Thymus (tissue), 11 donors: ENCODE measurements around the gene HECTD4. TPM values are rescaled to one million over a fixed set of nuclear protein-coding genes. Genes with fewer than 3 reads are reported as not detected.
"Not testable (repeated sequence)": the region's sequence is repeated elsewhere in the genome, so short reads cannot be mapped to it uniquely, and the experiment has no call there.

Experiments used
- DNase-seq, 9 donors: peaks; one replicate each; pipeline ENCODE4 v3.0.0-alpha.2; 2013; ENCODE audit warnings: low spot score in 9 of 9, low read depth in 6 of 9, missing footprints in 1 of 9
- H3K27ac ChIP-seq, 2 donors: one replicate each; pipeline ENCODE4 v1.5.1; 2013; ENCODE audit warnings: control low read depth in 1 of 2, low read depth in 1 of 2, low read length in 1 of 2, mild to moderate bottlenecking in 1 of 2, moderate library complexity in 1 of 2
- H3K27me3 ChIP-seq, 2 donors: one replicate each; pipeline ENCODE4 v1.5.1; 2013; ENCODE audit warnings: low read length in 1 of 2; ENCODE audit not compliant: control insufficient read depth in 2 of 2, insufficient read depth in 1 of 2
- H3K36me3 ChIP-seq, 2 donors: one replicate each; pipeline ENCODE4 v1.5.1; 2013; ENCODE audit warnings: low read length in 1 of 2, mild to moderate bottlenecking in 1 of 2, moderate library complexity in 1 of 2; ENCODE audit not compliant: control insufficient read depth in 2 of 2, insufficient read depth in 2 of 2
- H3K4me1 ChIP-seq, 2 donors: one replicate each; pipeline ENCODE4 v1.5.1; 2013; ENCODE audit warnings: low read length in 2 of 2; ENCODE audit not compliant: control insufficient read depth in 2 of 2, insufficient read depth in 2 of 2
- H3K4me3 ChIP-seq, 2 donors: one replicate each; pipeline ENCODE4 v1.5.1; 2013; ENCODE audit warnings: low read length in 2 of 2, control low read depth in 1 of 2, mild to moderate bottlenecking in 1 of 2
- H3K9me3 ChIP-seq, 2 donors: one replicate each; pipeline ENCODE4 v1.5.1; 2013; ENCODE audit warnings: low read length in 1 of 2, mild to moderate bottlenecking in 1 of 2; ENCODE audit not compliant: control insufficient read depth in 2 of 2, insufficient read depth in 1 of 2
- WGBS: extraction: QIAGEN DNeasy Blood & Tissue Kit; methylation state at CpG from one replicate; pipeline ENCODE4 v1.1.7; 2013; 5-methylcytosine and 5-hydroxymethylcytosine counted together
- polyA plus RNA-seq: library from polyadenylated mRNA; stranded (reverse); fragments of 200-250 nt; gene quantifications from one replicate; pipeline ENCODE4 v1.2.3, GENCODE V29; 2013
- total RNA-seq: library from RNA; stranded (reverse); fragments of 120-200 nt; gene quantifications from one replicate; pipeline ENCODE4 v1.2.4, GENCODE V29; 2013
- donor health status: healthy.

HECTD4 gene
- total and polyA plus RNA-seq, 2 donors, result 9.6 to 19.3 TPM

GRCh38 chr12:112408621-112409020 lies 26.4 kb upstream of the HECTD4 start:
- Histone ChIP-seq H3K9me3 (no peaks in the 10 kb centered on the region), H3K27ac (peak overlapping the region; percentile 95), H3K36me3 (peaks cover 31 to 44% of the 10 kb centered on the region in 2 donors), H3K27me3 (no peaks in the 10 kb centered on the region), H3K4me3 (peak overlapping the region; percentile 70 to 73), H3K4me1 (peaks cover 5 to 8% of the 10 kb centered on the region in 2 donors)
- DNase-seq, result no peak
- 24% methylated on average over 5 of the region's 5 CpGs for WGBS

GRCh38 chr12:112407683-112408082 lies 25.5 kb upstream of the HECTD4 start:
- not testable (repeated sequence) for H3K9me3 ChIP-seq, H3K4me1 ChIP-seq, H3K27ac ChIP-seq, H3K4me3 ChIP-seq, H3K27me3 ChIP-seq, DNase-seq
- peaks cover 32 to 44% of the 10 kb centered on the region in 2 donors for H3K36me3 ChIP-seq
- 96% methylated on average over 6 of the region's 6 CpGs for WGBS

GRCh38 chr12:112406519-112407488 lies 24.6 kb upstream of the HECTD4 start:
- DNase-seq, result no peak
- Histone ChIP-seq H3K36me3 (peaks cover 32 to 44% of the 10 kb centered on the region in 2 donors), H3K4me3 (no peak overlapping the region), H3K27me3 (no peaks in the 10 kb centered on the region), H3K27ac (no peak overlapping the region), H3K9me3 (no peaks in the 10 kb centered on the region), H3K4me1 (peaks cover 5 to 8% of the 10 kb centered on the region in 2 donors)
- WGBS, result 92% methylated on average over 11 of the region's 11 CpGs

- Histone ChIP-seq H3K27me3 (no peaks in the 10 kb centered on the region), H3K36me3 (peaks cover 29 to 30% of the 10 kb centered on the region in 2 donors), H3K4me1 (no peaks in the 10 kb centered on the region), H3K27ac (no peak overlapping the region), H3K4me3 (no peak overlapping the region), H3K9me3 (no peaks in the 10 kb centered on the region)
- 87% methylated on average over 5 of the region's 5 CpGs for WGBS
- DNase-seq, result no peak
Observed at GRCh38 chr12:112401903-112402498, 19.8 kb upstream of the HECTD4 start.

GRCh38 chr12:112401054-112401453 lies 18.8 kb upstream of the HECTD4 start:
- H3K27ac ChIP-seq, result no peak overlapping the region
- H3K36me3 ChIP-seq, result peaks cover 20 to 22% of the 10 kb centered on the region in 2 donors
- H3K4me3 ChIP-seq, result no peak overlapping the region
- no peaks in the 10 kb centered on the region for H3K4me1 ChIP-seq
- no peaks in the 10 kb centered on the region for H3K9me3 ChIP-seq
- DNase-seq, result no peak
- no peaks in the 10 kb centered on the region for H3K27me3 ChIP-seq
- 97% methylated on average over 5 of the region's 5 CpGs for WGBS

- Histone ChIP-seq H3K9me3 (peaks cover 0 to 4% of the 10 kb centered on the region in 2 donors), H3K27me3 (no peaks in the 10 kb centered on the region), H3K4me1 (no peaks in the 10 kb centered on the region), H3K36me3 (no peaks in the 10 kb centered on the region), H3K4me3 (no peak overlapping the region), H3K27ac (no peak overlapping the region)
- DNase-seq, result no peak
- 96% methylated on average over 1 of the region's 1 CpG for WGBS
Observed at GRCh38 chr12:112393328-112393727, 11.1 kb upstream of the HECTD4 start.

- DNase-seq, H3K4me1 ChIP-seq, H3K9me3 ChIP-seq, H3K36me3 ChIP-seq, H3K4me3 ChIP-seq, H3K27me3 ChIP-seq, H3K27ac ChIP-seq: not testable (repeated sequence)
- 53% methylated on average over 2 of the region's 4 CpGs for WGBS
Observed at GRCh38 chr12:112389922-112390654, 7.9 kb upstream of the HECTD4 start.

GRCh38 chr12:112389228-112389627 lies 7.0 kb upstream of the HECTD4 start:
- Histone ChIP-seq H3K4me1 (no peaks in the 10 kb centered on the region), H3K36me3 (no peaks in the 10 kb centered on the region), H3K27me3 (no peaks in the 10 kb centered on the region), H3K9me3 (no peaks in the 10 kb centered on the region), H3K4me3 (no peak overlapping the region), H3K27ac (no peak overlapping the region)
- WGBS, result 96% methylated on average over 4 of the region's 4 CpGs
- no peak for DNase-seq

GRCh38 chr12:112386726-112387125 lies 4.5 kb upstream of the HECTD4 start:
- whole genome bisulfite sequencing, result 93% methylated on average over 3 of the region's 3 CpGs
- H3K27me3 ChIP-seq, result no peaks in the 10 kb centered on the region
- peaks cover 0 to 5% of the 10 kb centered on the region in 2 donors for H3K4me1 ChIP-seq
- no peak for DNase-seq
- no peaks in the 10 kb centered on the region for H3K9me3 ChIP-seq
- H3K36me3 ChIP-seq, result no peaks in the 10 kb centered on the region
- no peak overlapping the region for H3K4me3 ChIP-seq
- no peak overlapping the region for H3K27ac ChIP-seq
